Erythroblast (primary cell): ENCODE data around the gene FOXL1.

Source experiments
- GATA1 ChIP-seq: IDR thresholded peaks from 2 replicates; pipeline ENCODE4 v1.6.1; 2011; ENCODE audit warnings: low read depth, mild to moderate bottlenecking, control low read depth, low read length, moderate library complexity
- POLR2A ChIP-seq: IDR thresholded peaks from 2 replicates; pipeline ENCODE4 v1.6.1; 2011; ENCODE audit warnings: mild to moderate bottlenecking, low read length

- TF ChIP-seq POLR2A (no peak), GATA1 (no peak)
Observed at GRCh38 chr16:86576591-86577313, 1.6 kb upstream of the FOXL1 start.
